ENCODE data around the gene SFSWAP. TPM values are rescaled to one million over a fixed set of nuclear protein-coding genes. Genes with fewer than 3 reads are reported as not detected.

Gene SFSWAP
- polyA plus RNA-seq, 2 of the 4 experiments (the other 2 are of a cell fraction) = 21.8 to 23.5 TPM

DNA sequence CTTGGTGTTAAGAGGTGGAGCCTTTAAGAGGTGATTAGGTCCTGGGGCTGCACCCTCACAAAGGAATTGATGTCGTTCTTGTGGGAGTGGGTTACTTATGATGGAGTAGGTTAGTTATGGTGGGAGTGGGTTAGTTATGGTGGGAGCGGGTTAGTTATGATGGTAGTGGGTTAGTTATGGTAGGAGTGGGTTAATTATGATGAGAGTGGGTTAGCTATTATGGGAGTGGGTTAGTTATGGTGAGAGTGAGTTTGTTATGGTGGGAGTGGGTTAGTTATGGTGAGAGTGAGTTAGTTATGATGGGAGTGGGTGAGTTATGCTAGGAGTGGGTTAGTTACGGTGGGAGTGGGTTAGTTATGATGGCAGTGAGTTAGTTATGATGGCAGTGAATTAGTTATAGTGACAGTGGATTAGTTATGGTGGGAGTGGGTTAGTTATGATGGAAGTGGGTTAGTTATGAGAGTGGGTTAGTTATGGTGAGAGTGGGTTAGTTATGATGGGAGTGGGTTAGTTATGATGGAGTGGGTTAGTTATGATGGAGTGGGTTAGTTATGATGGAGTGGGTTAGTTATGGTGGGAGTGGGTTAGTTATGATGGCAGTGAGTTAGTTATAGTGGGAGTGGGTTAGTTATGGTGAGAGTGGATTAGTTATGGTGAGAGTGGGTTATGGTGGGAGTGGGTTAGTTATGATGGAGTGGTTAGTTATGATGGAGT lies 22.6 kb upstream of the SFSWAP start:
- no peak for FAIRE-seq
- 22% methylated on average over 3 of the region's 3 CpGs for WGBS (ENCODE audit: missing lambda C conversion rate)

DNA sequence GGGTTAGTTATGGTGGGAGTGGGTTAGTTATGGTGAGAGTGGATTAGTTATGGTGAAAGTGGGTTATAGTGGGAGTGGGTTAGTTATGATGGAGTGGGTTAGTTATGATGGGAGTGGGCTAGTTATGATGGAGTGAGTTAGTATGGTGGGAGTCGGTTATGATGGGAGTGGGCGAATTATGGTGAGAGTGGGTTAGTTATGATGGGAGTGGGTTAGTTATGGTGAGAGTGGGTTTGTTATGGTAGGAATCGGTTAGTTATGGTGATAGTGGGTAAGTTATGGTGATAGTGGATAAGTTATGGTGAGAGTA lies 22.1 kb upstream of the SFSWAP start:
- Histone ChIP-seq H3K9me3 (peaks cover 5% of the 10 kb centered on the region; the same call in 1 of the 3 replicates), H3K27ac (no peak overlapping the region), H3K4me3 (no peak overlapping the region), H3K4me2 (no peak overlapping the region), H3K4me1 (no peaks in the 10 kb centered on the region)
- DNase-seq (ENCODE audit: low read depth in 1 of 2, low spot score in 1 of 2) (no peak), FAIRE-seq (no peak), ATAC-seq (no peak)
- ChIA-PET CTCF (no interaction called here), POLR2A (no interaction called here)
- WGBS (ENCODE audit: missing lambda C conversion rate) = 30% methylated on average over 3 of the region's 3 CpGs
- TF ChIP-seq KDM1A (IDR thresholded peaks at IDR 0.05; ENCODE audit: low read depth) (no peak), ZNF302 (CRISPR knock-in tag; IDR thresholded peaks at IDR 0.05) (no peak), FOSB (CRISPR knock-in tag; IDR thresholded peaks at IDR 0.05) (no peak), CHD2 (IDR thresholded peaks at IDR 0.05; ENCODE audit: low read length, partially characterized antibody) (no peak), ZC3H11A (IDR thresholded peaks at IDR 0.05) (no peak), RARB (CRISPR knock-in tag; IDR thresholded peaks at IDR 0.05) (no peak), HOXB5 (CRISPR knock-in tag; IDR thresholded peaks at IDR 0.05) (no peak)

More for the DNA sequence above, 22.6 kb upstream of the SFSWAP start:
- no peak for ATAC-seq
- TF ChIP-seq CEBPB (IDR thresholded peaks at IDR 0.05) (no peak), TP53 (CRISPR knock-in tag; IDR thresholded peaks at IDR 0.05) (no peak), FOSB (CRISPR knock-in tag; IDR thresholded peaks at IDR 0.05) (no peak), MAFK (IDR thresholded peaks at IDR 0.05; ENCODE audit: partially characterized antibody) (no peak), CHD2 (IDR thresholded peaks at IDR 0.05; ENCODE audit: low read length, partially characterized antibody) (no peak), RARB (CRISPR knock-in tag; IDR thresholded peaks at IDR 0.05) (no peak), ZNF302 (CRISPR knock-in tag; IDR thresholded peaks at IDR 0.05) (no peak), SMC3 (IDR thresholded peaks at IDR 0.05) (no peak), ZSCAN20 (CRISPR knock-in tag; IDR thresholded peaks at IDR 0.05) (no peak), BHLHE40 (IDR thresholded peaks at IDR 0.05; ENCODE audit: low read depth, low read length) (no peak), FOXS1 (CRISPR knock-in tag; IDR thresholded peaks at IDR 0.05) (no peak), HOXB5 (CRISPR knock-in tag; IDR thresholded peaks at IDR 0.05) (no peak), HEYL (CRISPR knock-in tag; IDR thresholded peaks at IDR 0.05) (no peak), NR3C1 (IDR thresholded peaks at IDR 0.05) (no peak)
- TF ChIP-seq, protein P1, sequence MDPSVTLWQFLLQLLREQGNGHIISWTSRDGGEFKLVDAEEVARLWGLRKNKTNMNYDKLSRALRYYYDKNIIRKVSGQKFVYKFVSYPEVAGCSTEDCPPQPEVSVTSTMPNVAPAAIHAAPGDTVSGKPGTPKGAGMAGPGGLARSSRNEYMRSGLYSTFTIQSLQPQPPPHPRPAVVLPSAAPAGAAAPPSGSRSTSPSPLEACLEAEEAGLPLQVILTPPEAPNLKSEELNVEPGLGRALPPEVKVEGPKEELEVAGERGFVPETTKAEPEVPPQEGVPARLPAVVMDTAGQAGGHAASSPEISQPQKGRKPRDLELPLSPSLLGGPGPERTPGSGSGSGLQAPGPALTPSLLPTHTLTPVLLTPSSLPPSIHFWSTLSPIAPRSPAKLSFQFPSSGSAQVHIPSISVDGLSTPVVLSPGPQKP (IDR thresholded peaks at IDR 0.05; ENCODE audit: low read depth, low read length) = no peak
- TF ChIP-seq, protein P2, sequence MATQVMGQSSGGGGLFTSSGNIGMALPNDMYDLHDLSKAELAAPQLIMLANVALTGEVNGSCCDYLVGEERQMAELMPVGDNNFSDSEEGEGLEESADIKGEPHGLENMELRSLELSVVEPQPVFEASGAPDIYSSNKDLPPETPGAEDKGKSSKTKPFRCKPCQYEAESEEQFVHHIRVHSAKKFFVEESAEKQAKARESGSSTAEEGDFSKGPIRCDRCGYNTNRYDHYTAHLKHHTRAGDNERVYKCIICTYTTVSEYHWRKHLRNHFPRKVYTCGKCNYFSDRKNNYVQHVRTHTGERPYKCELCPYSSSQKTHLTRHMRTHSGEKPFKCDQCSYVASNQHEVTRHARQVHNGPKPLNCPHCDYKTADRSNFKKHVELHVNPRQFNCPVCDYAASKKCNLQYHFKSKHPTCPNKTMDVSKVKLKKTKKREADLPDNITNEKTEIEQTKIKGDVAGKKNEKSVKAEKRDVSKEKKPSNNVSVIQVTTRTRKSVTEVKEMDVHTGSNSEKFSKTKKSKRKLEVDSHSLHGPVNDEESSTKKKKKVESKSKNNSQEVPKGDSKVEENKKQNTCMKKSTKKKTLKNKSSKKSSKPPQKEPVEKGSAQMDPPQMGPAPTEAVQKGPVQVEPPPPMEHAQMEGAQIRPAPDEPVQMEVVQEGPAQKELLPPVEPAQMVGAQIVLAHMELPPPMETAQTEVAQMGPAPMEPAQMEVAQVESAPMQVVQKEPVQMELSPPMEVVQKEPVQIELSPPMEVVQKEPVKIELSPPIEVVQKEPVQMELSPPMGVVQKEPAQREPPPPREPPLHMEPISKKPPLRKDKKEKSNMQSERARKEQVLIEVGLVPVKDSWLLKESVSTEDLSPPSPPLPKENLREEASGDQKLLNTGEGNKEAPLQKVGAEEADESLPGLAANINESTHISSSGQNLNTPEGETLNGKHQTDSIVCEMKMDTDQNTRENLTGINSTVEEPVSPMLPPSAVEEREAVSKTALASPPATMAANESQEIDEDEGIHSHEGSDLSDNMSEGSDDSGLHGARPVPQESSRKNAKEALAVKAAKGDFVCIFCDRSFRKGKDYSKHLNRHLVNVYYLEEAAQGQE (IDR thresholded peaks at IDR 0.05) = no peak
- TF ChIP-seq, protein P3, sequence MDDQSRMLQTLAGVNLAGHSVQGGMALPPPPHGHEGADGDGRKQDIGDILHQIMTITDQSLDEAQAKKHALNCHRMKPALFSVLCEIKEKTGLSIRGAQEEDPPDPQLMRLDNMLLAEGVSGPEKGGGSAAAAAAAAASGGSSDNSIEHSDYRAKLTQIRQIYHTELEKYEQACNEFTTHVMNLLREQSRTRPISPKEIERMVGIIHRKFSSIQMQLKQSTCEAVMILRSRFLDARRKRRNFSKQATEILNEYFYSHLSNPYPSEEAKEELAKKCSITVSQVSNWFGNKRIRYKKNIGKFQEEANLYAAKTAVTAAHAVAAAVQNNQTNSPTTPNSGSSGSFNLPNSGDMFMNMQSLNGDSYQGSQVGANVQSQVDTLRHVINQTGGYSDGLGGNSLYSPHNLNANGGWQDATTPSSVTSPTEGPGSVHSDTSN (IDR thresholded peaks at IDR 0.05) = no peak
- Histone ChIP-seq H3K4me2 (no peak overlapping the region), H3K9me3 (peaks cover 5% of the 10 kb centered on the region; the same call in 1 of the 3 replicates), H3K4me1 (no peaks in the 10 kb centered on the region), H3K4me3 (no peak overlapping the region), H3K27ac (no peak overlapping the region)
- CTCF ChIA-PET = no interaction called here
- POLR2A ChIA-PET = no interaction called here
- no peak for DNase-seq (ENCODE audit: low read depth in 1 of 2, low spot score in 1 of 2)

All from A549 (cell line).